HG03520 (cell line): ENCODE data around the gene DLG2.
"Not testable (repeated sequence)": the region's sequence is repeated elsewhere in the genome, so short reads cannot be mapped to it uniquely, and the experiment has no call there.

Source experiments
- ATAC-seq: cut with Tn5 transposase; IDR thresholded peaks from one replicate; pipeline ENCODE4 v1.9.1; 2021; ENCODE audit warnings: mild to moderate bottlenecking, moderate library complexity; ENCODE audit not compliant: unreplicated experiment

Gene DLG2

GRCh38 chr11:84865791-84866535, 761.2 kb downstream of the DLG2 start:
- ATAC-seq: no peak

- no peak for ATAC-seq
Measured at GRCh38 chr11:84865257-84865656, 761.9 kb downstream of the DLG2 start.

GRCh38 chr11:84857746-84858145, 769.4 kb downstream of the DLG2 start:
- ATAC-seq: no peak

- ATAC-seq: no peak
Measured at GRCh38 chr11:84855508-84856245, 771.5 kb downstream of the DLG2 start.

- no peak for ATAC-seq
Measured at GRCh38 chr11:84854498-84854880, 772.7 kb downstream of the DLG2 start.

GRCh38 chr11:84853841-84854497, 773.2 kb downstream of the DLG2 start:
- no peak for ATAC-seq

- no peak for ATAC-seq
Measured at GRCh38 chr11:84847842-84848241, 779.3 kb downstream of the DLG2 start.

- not testable (repeated sequence) for ATAC-seq
Measured at GRCh38 chr11:84840201-84840600, 786.9 kb downstream of the DLG2 start.

GRCh38 chr11:84837402-84838069, 789.6 kb downstream of the DLG2 start:
- ATAC-seq: no peak

GRCh38 chr11:84836371-84836770, 790.8 kb downstream of the DLG2 start:
- no peak for ATAC-seq

- ATAC-seq: no peak
Measured at GRCh38 chr11:84833488-84834088, 793.6 kb downstream of the DLG2 start.

- no peak for ATAC-seq
Measured at GRCh38 chr11:84830372-84830771, 796.8 kb downstream of the DLG2 start.

- no peak for ATAC-seq
Measured at GRCh38 chr11:84829162-84829561, 798.0 kb downstream of the DLG2 start.

GRCh38 chr11:84828616-84829015, 798.5 kb downstream of the DLG2 start:
- ATAC-seq: no peak

GRCh38 chr11:84825106-84825660, 802.0 kb downstream of the DLG2 start:
- ATAC-seq: no peak

GRCh38 chr11:84824624-84825023, 802.5 kb downstream of the DLG2 start:
- no peak for ATAC-seq

GRCh38 chr11:84819537-84819936, 807.6 kb downstream of the DLG2 start:
- no peak for ATAC-seq

- ATAC-seq: no peak
Measured at GRCh38 chr11:84819128-84819527, 808.0 kb downstream of the DLG2 start.

GRCh38 chr11:84817998-84818397, 809.1 kb downstream of the DLG2 start:
- ATAC-seq: no peak

GRCh38 chr11:84812471-84812969, 814.6 kb downstream of the DLG2 start:
- no peak for ATAC-seq
